Sigmoid colon (tissue), 7 donors: Measurements from ENCODE around the gene AUTS2. TPM values are rescaled to one million over a fixed set of nuclear protein-coding genes. Genes with fewer than 3 reads are reported as not detected.

ENCODE experiments used
- DNase-seq: peaks from one replicate; pipeline ENCODE4 v3.0.0-alpha.2; 2019
- H3K27ac ChIP-seq, 4 donors: fragments of 200-600 bp; sonication (generic); one replicate each; pipeline ENCODE4 v1.5.1; 2016 to 2019; ENCODE audit warnings: mild to moderate bottlenecking in 1 of 4
- H3K27me3 ChIP-seq, 3 donors: fragments of 200-600 bp; sonication (generic); one replicate each; pipeline ENCODE4 v1.5.1; 2019; ENCODE audit warnings: mild to moderate bottlenecking in 1 of 3
- H3K36me3 ChIP-seq, 4 donors: fragments of 200-600 bp; sonication (generic); one replicate each; pipeline ENCODE4 v1.5.1; 2016 to 2019
- H3K4me1 ChIP-seq, 4 donors: fragments of 200-600 bp; sonication (generic); one replicate each; pipeline ENCODE4 v1.5.1; 2017 to 2019
- H3K4me3 ChIP-seq, 4 donors: fragments of 200-600 bp; sonication (generic); one replicate each; pipeline ENCODE4 v1.5.1; 2017 to 2019; ENCODE audit warnings: mild to moderate bottlenecking in 2 of 4, moderate library complexity in 1 of 4
- H3K9me3 ChIP-seq, 4 donors: fragments of 200-600 bp in 3 of 4; sonication (generic) in 3 of 4; one replicate each; pipeline versions ENCODE4 v1.5.1 to v1.6.1; 2013 to 2019
- CTCF ChIP-seq, 4 experiments: fragments of 450-650 bp in 3 of 4; fragments of 200-600 bp in 1 of 4; IDR thresholded peaks; one replicate each; pipeline ENCODE4 v1.5.1; 2016 to 2019; ENCODE audit warnings: antibody characterized with exemption in 4 of 4, mild to moderate bottlenecking in 3 of 4, moderate library complexity in 2 of 4
- EP300 ChIP-seq, 4 donors: sonication (generic); formaldehyde crosslinking; IDR thresholded peaks; one replicate each; pipeline ENCODE4 v1.6.1; 2017; ENCODE audit warnings: antibody characterized with exemption in 4 of 4
- POLR2A ChIP-seq, 2 donors: fragments of 450-650 bp; IDR thresholded peaks; one replicate each; pipeline ENCODE4 v1.6.1; 2016; ENCODE audit warnings: antibody characterized with exemption in 2 of 2, mild to moderate bottlenecking in 2 of 2, moderate library complexity in 2 of 2
- POLR2AphosphoS5 ChIP-seq, 4 donors: sonication (generic); formaldehyde crosslinking; IDR thresholded peaks; one replicate each; pipeline ENCODE4 v1.6.1; 2017; ENCODE audit warnings: antibody characterized with exemption in 4 of 4
- WGBS, 2 donors: extraction: QIAGEN DNeasy Blood & Tissue Kit; methylation state at CpG; one replicate each; pipeline ENCODE4 v1.1.7; 2013; 5-methylcytosine and 5-hydroxymethylcytosine counted together
- intact Hi-C: fragments of 100-400 bp; cut with DNase I; formaldehyde crosslinking; loops from one replicate; pipeline ENCODE4 v1.15.1; 2023
- polyA plus RNA-seq, 3 donors: library from polyadenylated mRNA; stranded (reverse); fragments of 200-250 nt; gene quantifications; one replicate each; pipeline ENCODE4 v1.2.3, GENCODE V29; 2013
- total RNA-seq, 4 donors: library from RNA; depleted of rRNA; stranded (reverse); fragments of >200 nt; gene quantifications; one replicate each; pipeline ENCODE4 v1.1.0, GENCODE V29; 2016
- donor health status: healthy with polysubstance abuse.
- donor health status: Bipolar disorder and iron deficiency.
- donor health status: healthy.

AUTS2 gene
- total and polyA plus RNA-seq, 7 donors = 3.6 to 55.7 (median 25.5) TPM

GRCh38 chr7:70571403-70571934, 973.2 kb downstream of the AUTS2 start:
- Histone ChIP-seq H3K9me3 (no peaks in the 10 kb centered on the region), H3K4me1 (no peaks in the 10 kb centered on the region), H3K27ac (no peak overlapping the region), H3K27me3 (no peaks in the 10 kb centered on the region), H3K36me3 (no peaks in the 10 kb centered on the region), H3K4me3 (no peak overlapping the region)
- DNase-seq = no peak
- WGBS, 2 donors = 23 to 72% methylated on average over 5 of the region's 5 CpGs
- TF ChIP-seq EP300 (IDR thresholded peaks at IDR 0.05) (no peak), CTCF (IDR thresholded peaks at IDR 0.05) (no peak), POLR2A (IDR thresholded peaks at IDR 0.05) (no peak), POLR2AphosphoS5 (IDR thresholded peaks at IDR 0.05) (no peak)
- intact Hi-C loops = no loop called here

- intact Hi-C loops = no loop called here
- Histone ChIP-seq H3K9me3 (no peaks in the 10 kb centered on the region), H3K4me1 (no peaks in the 10 kb centered on the region), H3K27ac (no peak overlapping the region), H3K4me3 (no peak overlapping the region), H3K36me3 (no peaks in the 10 kb centered on the region), H3K27me3 (no peaks in the 10 kb centered on the region)
- TF ChIP-seq EP300 (IDR thresholded peaks at IDR 0.05) (no peak), POLR2A (IDR thresholded peaks at IDR 0.05) (no peak), POLR2AphosphoS5 (IDR thresholded peaks at IDR 0.05) (no peak), CTCF (IDR thresholded peaks at IDR 0.05) (no peak)
- WGBS, 2 donors = 35 to 83% methylated on average over 10 of the region's 10 CpGs
- no peak for DNase-seq
Observed at GRCh38 chr7:70571961-70572360, 973.7 kb downstream of the AUTS2 start.

- Histone ChIP-seq H3K27me3 (no peaks in the 10 kb centered on the region), H3K27ac (no peak overlapping the region), H3K9me3 (no peaks in the 10 kb centered on the region), H3K36me3 (no peaks in the 10 kb centered on the region), H3K4me3 (no peak overlapping the region), H3K4me1 (no peaks in the 10 kb centered on the region)
- intact Hi-C loops = no loop called here
- WGBS, 2 donors = 92 to 96% methylated on average over 6 of the region's 6 CpGs
- no peak for DNase-seq
- no peak for TF ChIP-seq CTCF (IDR thresholded peaks at IDR 0.05)
- no peak for TF ChIP-seq POLR2AphosphoS5 (IDR thresholded peaks at IDR 0.05)
- TF ChIP-seq POLR2A (IDR thresholded peaks at IDR 0.05) = no peak
- TF ChIP-seq EP300 (IDR thresholded peaks at IDR 0.05) = no peak
Observed at GRCh38 chr7:70572571-70572970, 974.3 kb downstream of the AUTS2 start.

- 94 to 95% methylated on average over 9 of the region's 9 CpGs for WGBS, 2 donors
Observed at GRCh38 chr7:70573071-70573661, 974.9 kb downstream of the AUTS2 start.

GRCh38 chr7:70573696-70574095, 975.4 kb downstream of the AUTS2 start:
- intact Hi-C loops = no loop called here
- no peaks in the 10 kb centered on the region for H3K27me3 ChIP-seq
- no peaks in the 10 kb centered on the region for H3K4me1 ChIP-seq
- H3K9me3 ChIP-seq = no peaks in the 10 kb centered on the region
- H3K4me3 ChIP-seq = no peak overlapping the region
- no peak for DNase-seq
- no peak overlapping the region for H3K27ac ChIP-seq
- H3K36me3 ChIP-seq = no peaks in the 10 kb centered on the region
- TF ChIP-seq EP300 (IDR thresholded peaks at IDR 0.05) (no peak), CTCF (IDR thresholded peaks at IDR 0.05) (no peak), POLR2A (IDR thresholded peaks at IDR 0.05) (no peak), POLR2AphosphoS5 (IDR thresholded peaks at IDR 0.05) (no peak)
- 86 to 92% methylated on average over 3 of the region's 3 CpGs for WGBS, 2 donors

More at GRCh38 chr7:70573071-70573661, 974.9 kb downstream of the AUTS2 start:
- no peak for DNase-seq
- Histone ChIP-seq H3K27me3 (no peaks in the 10 kb centered on the region), H3K4me1 (no peaks in the 10 kb centered on the region), H3K27ac (no peak overlapping the region), H3K36me3 (no peaks in the 10 kb centered on the region), H3K9me3 (no peaks in the 10 kb centered on the region), H3K4me3 (no peak overlapping the region)
- TF ChIP-seq POLR2A (IDR thresholded peaks at IDR 0.05) (no peak), EP300 (IDR thresholded peaks at IDR 0.05) (no peak)
- intact Hi-C loops = no loop called here
